CD4-positive, alpha-beta T cell treated with Interleukin-15 for 1 hour (primary cell): ENCODE results near the gene DNAJA1.
"Not testable (repeated sequence)": the region's sequence is repeated elsewhere in the genome, so short reads cannot be mapped to it uniquely, and the experiment has no call there.

Source experiments
- DNase-seq: peaks from one replicate; pipeline ENCODE4 v3.0.0-alpha.2; 2020

Gene DNAJA1

GRCh38 chr9:33082538-33083326, 57.7 kb downstream of the DNAJA1 start:
- DNase-seq, result no peak

- DNase-seq, result not testable (repeated sequence)
Measured at GRCh38 chr9:33085672-33086071, 60.6 kb downstream of the DNAJA1 start.
